ENCODE measurements around the gene BORCS8.

GRCh38 chr19:19142347-19142746, 49.6 kb downstream of the BORCS8 start:
- no peak for TF ChIP-seq CTCF (conservative IDR thresholded peaks at IDR 0.05; ENCODE audit: low read length)
- TF ChIP-seq EZH2phosphoT487 (IDR thresholded peaks at IDR 0.05; ENCODE audit: borderline replicate concordance), result no peak
